Naive thymus-derived CD4-positive, alpha-beta T cell (primary cell): ENCODE data around the gene TRAP1. TPM values are rescaled to one million over a fixed set of nuclear protein-coding genes. Genes with fewer than 3 reads are reported as not detected.
A peak's percentile ranks its signal among the peaks of the same experiment; 100 is the strongest.

Source experiments
- ATAC-seq: fragments of 150-1000 bp; cut with Tn5 transposase; 2 replicates; pipeline ENCODE4 v1.10.0; 2021; ENCODE audit warnings: mild to moderate bottlenecking, moderate library complexity
- CTCF ChIA-PET: fragments of 350-600 bp; sonication (Branson Sonifier 250); formaldehyde crosslinking; loops from one replicate; lab custom pipeline; 2021; ENCODE audit warnings: antibody characterized with exemption; lab: Charles Lee
- POLR2A ChIA-PET: fragments of 350-600 bp; sonication (Branson Sonifier 250); formaldehyde crosslinking; loops from one replicate; lab custom pipeline; 2021; ENCODE audit warnings: antibody characterized with exemption, inconsistent platforms; lab: Charles Lee
- DNase-seq, 9 donors: peaks; one replicate each; pipeline versions ENCODE4 v3.0.0 to v3.0.0-alpha.2; 2020 to 2022; ENCODE audit warnings: mixed read lengths in 1 of 9
- H3K27ac ChIP-seq: one replicate; pipeline ENCODE4 v1.7.0; 2013; ENCODE audit warnings: mild to moderate bottlenecking, low read depth, low read length, moderate library complexity
- H3K27me3 ChIP-seq, 2 donors: one replicate each; pipeline ENCODE4 v1.7.0; 2013; ENCODE audit warnings: low read length in 2 of 2, mild to moderate bottlenecking in 2 of 2, moderate library complexity in 2 of 2; ENCODE audit not compliant: control insufficient read depth in 2 of 2, insufficient read depth in 2 of 2
- H3K36me3 ChIP-seq, 3 experiments: 1 replicate in 2 of 3; 2 replicates in 1 of 3; pipeline ENCODE4 v1.7.0; 2013; ENCODE audit warnings: low read length in 3 of 3, mild to moderate bottlenecking in 3 of 3, moderate library complexity in 1 of 3; ENCODE audit not compliant: insufficient read depth in 3 of 3, control insufficient read depth in 2 of 3
- H3K4me1 ChIP-seq, 2 donors: one replicate each; pipeline ENCODE4 v1.7.0; 2013; ENCODE audit warnings: low read length in 2 of 2, mild to moderate bottlenecking in 2 of 2, moderate library complexity in 1 of 2; ENCODE audit not compliant: control insufficient read depth in 2 of 2, insufficient read depth in 2 of 2
- H3K4me3 ChIP-seq: 2 replicates; pipeline ENCODE4 v1.7.0; 2013; ENCODE audit warnings: mild to moderate bottlenecking, low read length
- H3K9me3 ChIP-seq, 3 experiments: 1 replicate in 2 of 3; 2 replicates in 1 of 3; pipeline ENCODE4 v1.7.0; 2013; ENCODE audit warnings: low read length in 3 of 3; ENCODE audit not compliant: control insufficient read depth in 2 of 3
- H3K27ac Mint-ChIP-seq, 9 donors: one replicate each; pipeline ENCODE4 v1.8.0; 2020 to 2022; ENCODE audit warnings: mixed read lengths in 9 of 9, mild to moderate bottlenecking in 8 of 9, moderate library complexity in 5 of 9, inconsistent platforms in 2 of 9
- H3K27me3 Mint-ChIP-seq, 5 donors: one replicate each; pipeline ENCODE4 v1.8.0; 2021 to 2022; ENCODE audit warnings: mixed read lengths in 5 of 5, mild to moderate bottlenecking in 1 of 5
- H3K36me3 Mint-ChIP-seq, 5 donors: one replicate each; pipeline ENCODE4 v1.8.0; 2020 to 2022; ENCODE audit warnings: mixed read lengths in 5 of 5, mild to moderate bottlenecking in 3 of 5, inconsistent platforms in 1 of 5
- H3K4me1 Mint-ChIP-seq, 7 donors: one replicate each; pipeline ENCODE4 v1.8.0; 2020 to 2022; ENCODE audit warnings: mixed read lengths in 7 of 7, mild to moderate bottlenecking in 3 of 7, inconsistent platforms in 1 of 7
- H3K4me3 Mint-ChIP-seq, 10 donors: one replicate each; pipeline ENCODE4 v1.8.0; 2020 to 2022; ENCODE audit warnings: mild to moderate bottlenecking in 10 of 10, mixed read lengths in 10 of 10, moderate library complexity in 6 of 10, inconsistent platforms in 2 of 10
- H3K9me3 Mint-ChIP-seq, 11 donors: one replicate each; pipeline ENCODE4 v1.8.0; 2020 to 2022; ENCODE audit warnings: mixed read lengths in 11 of 11, mild to moderate bottlenecking in 4 of 11, inconsistent platforms in 1 of 11, moderate library complexity in 1 of 11
- intact Hi-C, 2 donors: fragments of 100-400 bp; cut with micrococcal nuclease; formaldehyde crosslinking; loops; one replicate each; pipeline ENCODE4 v1.15.1; 2023
- polyA plus RNA-seq, 2 donors: library from polyadenylated mRNA; unstranded; fragments of 300-500 nt; fragmentation: Illumina TruSeq; gene quantifications; one replicate each; pipeline ENCODE4 v1.2.3, GENCODE V29; 2021
- total RNA-seq, 6 experiments: library from RNA in 5 of 6; stranded (reverse) in 5 of 6; gene quantifications; 1 replicate in 5 of 6; 2 replicates in 1 of 6; pipeline ENCODE4 v1.2.3 and lab custom pipeline; 2021 to 2026

TRAP1 gene
- total and polyA plus RNA-seq, 7 experiments from 2014 or later = 59.6 to 138 (median 123) TPM

- H3K36me3 ChIP-seq = peaks cover 13 to 82% (median 16%) of the 10 kb centered on the region in 3 experiments
- peaks cover 0 to 5% (median 0%) of the 10 kb centered on the region in 11 donors for H3K9me3 Mint-ChIP-seq
- no peak overlapping the region for H3K4me3 ChIP-seq
- intact Hi-C loops = no loop called here
- no peaks in the 10 kb centered on the region for H3K27me3 Mint-ChIP-seq
- DNase-seq = no peak
- H3K9me3 ChIP-seq = no peaks in the 10 kb centered on the region
- ChIA-PET CTCF (no interaction called here), POLR2A (no interaction called here)
- peaks cover 12 to 51% (median 26%) of the 10 kb centered on the region in 5 donors for H3K36me3 Mint-ChIP-seq
- no peak overlapping the region for H3K27ac ChIP-seq
- no peak for ATAC-seq
- H3K4me1 ChIP-seq = no peaks in the 10 kb centered on the region
- H3K4me3 Mint-ChIP-seq = no peak overlapping the region
- peaks cover 10 to 26% (median 21%) of the 10 kb centered on the region in 7 donors for H3K4me1 Mint-ChIP-seq
- H3K27ac Mint-ChIP-seq = peak overlapping the region in 4 of 9 donors; percentile 18 to 81 (median 62)
- H3K27me3 ChIP-seq = no peaks in the 10 kb centered on the region
Measured at GRCh38 chr16:3751878-3752277, 34.6 kb upstream of the TRAP1 start.

GRCh38 chr16:3748307-3748706 lies 31.0 kb upstream of the TRAP1 start:
- Histone ChIP-seq H3K27me3 (no peaks in the 10 kb centered on the region), H3K4me3 (no peak overlapping the region), H3K36me3 (peaks cover 17 to 83% (median 17%) of the 10 kb centered on the region in 3 experiments), H3K27ac (no peak overlapping the region), H3K4me1 (no peaks in the 10 kb centered on the region), H3K9me3 (no peaks in the 10 kb centered on the region)
- Mint-ChIP-seq H3K4me3 (no peak overlapping the region), H3K27me3 (no peaks in the 10 kb centered on the region), H3K27ac (peak overlapping the region in 2 of 9 donors; percentile 28 to 37), H3K9me3 (peaks cover 0 to 5% (median 0%) of the 10 kb centered on the region in 11 donors), H3K4me1 (peaks cover 10 to 21% (median 12%) of the 10 kb centered on the region in 7 donors), H3K36me3 (peaks cover 13 to 67% (median 29%) of the 10 kb centered on the region in 5 donors)
- CTCF ChIA-PET = no interaction called here
- DNase-seq (no peak), ATAC-seq (no peak)
- intact Hi-C loops = no loop called here
- POLR2A ChIA-PET = interaction anchor here (1.0 kb wide), 1 partner anchor 9 kb away, joined by 3 read pairs; no protein-coding TSS in a partner anchor

- H3K9me3 Mint-ChIP-seq = peaks cover 0 to 2% (median 0%) of the 10 kb centered on the region in 11 donors
- Histone ChIP-seq H3K27me3 (no peaks in the 10 kb centered on the region), H3K4me1 (no peaks in the 10 kb centered on the region), H3K4me3 (no peak overlapping the region), H3K36me3 (peaks cover 17 to 84% (median 21%) of the 10 kb centered on the region in 3 experiments), H3K27ac (no peak overlapping the region), H3K9me3 (no peaks in the 10 kb centered on the region)
- ChIA-PET CTCF (interaction anchor here (0.6 kb wide), 1 partner anchor 1054 kb away, joined by 3 read pairs; no protein-coding TSS in a partner anchor), POLR2A (no interaction called here)
- DNase-seq = no peak
- peaks cover 10 to 64% (median 26%) of the 10 kb centered on the region in 5 donors for H3K36me3 Mint-ChIP-seq
- H3K4me3 Mint-ChIP-seq = no peak overlapping the region
- no peaks in the 10 kb centered on the region for H3K27me3 Mint-ChIP-seq
- H3K27ac Mint-ChIP-seq = peak overlapping the region in 2 of 9 donors; percentile 12 to 16
- intact Hi-C loops = no loop called here
- H3K4me1 Mint-ChIP-seq = peaks cover 6 to 14% (median 8%) of the 10 kb centered on the region in 7 donors
- ATAC-seq = no peak
Measured at GRCh38 chr16:3745751-3746355, 28.5 kb upstream of the TRAP1 start.

- Histone ChIP-seq H3K36me3 (peaks cover 20 to 90% (median 20%) of the 10 kb centered on the region in 3 experiments), H3K27ac (no peak overlapping the region), H3K4me1 (no peaks in the 10 kb centered on the region), H3K9me3 (no peaks in the 10 kb centered on the region), H3K27me3 (no peaks in the 10 kb centered on the region), H3K4me3 (no peak overlapping the region)
- CTCF ChIA-PET = no interaction called here
- H3K36me3 Mint-ChIP-seq = peaks cover 10 to 67% (median 23%) of the 10 kb centered on the region in 5 donors
- H3K4me1 Mint-ChIP-seq = peaks cover 0 to 5% (median 0%) of the 10 kb centered on the region in 7 donors
- ATAC-seq (no peak), DNase-seq (no peak)
- no peaks in the 10 kb centered on the region for H3K27me3 Mint-ChIP-seq
- H3K4me3 Mint-ChIP-seq = no peak overlapping the region
- POLR2A ChIA-PET = no interaction called here
- intact Hi-C loops = no loop called here
- H3K9me3 Mint-ChIP-seq = peaks cover 0 to 2% (median 0%) of the 10 kb centered on the region in 11 donors
- no peak overlapping the region for H3K27ac Mint-ChIP-seq
Measured at GRCh38 chr16:3744018-3744417, 26.7 kb upstream of the TRAP1 start.

GRCh38 chr16:3740934-3741333 lies 23.6 kb upstream of the TRAP1 start:
- Histone ChIP-seq H3K36me3 (peaks cover 21 to 93% (median 31%) of the 10 kb centered on the region in 3 experiments), H3K4me1 (no peaks in the 10 kb centered on the region), H3K27ac (no peak overlapping the region), H3K9me3 (no peaks in the 10 kb centered on the region), H3K4me3 (no peak overlapping the region), H3K27me3 (no peaks in the 10 kb centered on the region)
- peaks cover 0 to 4% (median 0%) of the 10 kb centered on the region in 7 donors for H3K4me1 Mint-ChIP-seq
- no peak overlapping the region for H3K27ac Mint-ChIP-seq
- no peak overlapping the region for H3K4me3 Mint-ChIP-seq
- CTCF ChIA-PET = no interaction called here
- H3K9me3 Mint-ChIP-seq = no peaks in the 10 kb centered on the region
- H3K27me3 Mint-ChIP-seq = no peaks in the 10 kb centered on the region
- intact Hi-C loops = no loop called here
- peaks cover 17 to 70% (median 36%) of the 10 kb centered on the region in 5 donors for H3K36me3 Mint-ChIP-seq
- no peak for DNase-seq
- ATAC-seq = no peak
- POLR2A ChIA-PET = no interaction called here

GRCh38 chr16:3740186-3740585 lies 22.9 kb upstream of the TRAP1 start:
- no peaks in the 10 kb centered on the region for H3K9me3 ChIP-seq
- ChIA-PET CTCF (no interaction called here), POLR2A (no interaction called here)
- H3K4me3 ChIP-seq = no peak overlapping the region
- H3K36me3 ChIP-seq = peaks cover 19 to 93% (median 33%) of the 10 kb centered on the region in 3 experiments
- H3K27ac Mint-ChIP-seq = no peak overlapping the region
- H3K27me3 ChIP-seq = no peaks in the 10 kb centered on the region
- H3K27me3 Mint-ChIP-seq = no peaks in the 10 kb centered on the region
- no peak for ATAC-seq
- H3K4me1 Mint-ChIP-seq = peaks cover 0 to 8% (median 0%) of the 10 kb centered on the region in 7 donors
- no peak overlapping the region for H3K4me3 Mint-ChIP-seq
- H3K4me1 ChIP-seq = no peaks in the 10 kb centered on the region
- DNase-seq = no peak
- intact Hi-C loops = no loop called here
- H3K27ac ChIP-seq = no peak overlapping the region
- no peaks in the 10 kb centered on the region for H3K9me3 Mint-ChIP-seq
- peaks cover 15 to 67% (median 37%) of the 10 kb centered on the region in 5 donors for H3K36me3 Mint-ChIP-seq
